HepG2 (cell line): ENCODE measurements around the gene SFI1. TPM values are rescaled to one million over a fixed set of nuclear protein-coding genes. Genes with fewer than 3 reads are reported as not detected.

Source experiments
- ASH2L ChIP-seq: fragments of 300-600, 200-600 bp; sonication (generic); IDR thresholded peaks from 2 replicates; pipeline ENCODE4 v1.7.0; 2017; ENCODE audit warnings: low read depth, mild to moderate bottlenecking, moderate library complexity, mixed read lengths, low read length; ENCODE audit not compliant: insufficient read length
- CREB1 ChIP-seq, 2 experiments: fragments of 450-650 bp in 1 of 2; IDR thresholded peaks; 2 replicates each; pipeline ENCODE4 v1.6.1; 2016 to 2017; ENCODE audit warnings: control low read depth in 1 of 2, mild to moderate bottlenecking in 1 of 2, missing compliant biosample characterization in 1 of 2, missing genetic modification characterization in 1 of 2
- ELF1 ChIP-seq: sonication (generic); formaldehyde crosslinking; IDR thresholded peaks from 2 replicates; pipeline ENCODE4 v1.4.0; 2020; ENCODE audit warnings: missing genetic modification reagents
- MATR3 ChIP-seq: sonication (generic); formaldehyde crosslinking; IDR thresholded peaks from 2 replicates; pipeline ENCODE4 v1.4.0; 2020; ENCODE audit warnings: missing genetic modification reagents
- MEIS2 ChIP-seq: sonication (generic); formaldehyde crosslinking; IDR thresholded peaks from 2 replicates; pipeline ENCODE4 v1.9.0; 2021; ENCODE audit warnings: mild to moderate bottlenecking, missing genetic modification reagents
- NCOR1 ChIP-seq: fragments of 200-600 bp; sonication (generic); IDR thresholded peaks from 2 replicates; pipeline ENCODE4 v1.7.0; 2017; ENCODE audit warnings: antibody characterized with exemption, low read length, borderline replicate concordance
- POLR2G ChIP-seq: fragments of 200-400 bp; formaldehyde crosslinking; IDR thresholded peaks from 2 replicates; pipeline ENCODE4 v1.6.1; 2018; ENCODE audit warnings: mild to moderate bottlenecking, low read depth, low read length, moderate library complexity
- RBFOX2 ChIP-seq: fragments of 200-400 bp; formaldehyde crosslinking; IDR thresholded peaks from 2 replicates; pipeline ENCODE4 v1.6.1; 2017; ENCODE audit warnings: low read depth, mild to moderate bottlenecking, low read length
- ZBTB7A ChIP-seq: sonication (generic); formaldehyde crosslinking; IDR thresholded peaks from 2 replicates; pipeline ENCODE4 v1.8.0; 2022; ENCODE audit warnings: mild to moderate bottlenecking, missing genetic modification reagents
- ZNF615 ChIP-seq: sonication (generic); formaldehyde crosslinking; IDR thresholded peaks from 2 replicates; pipeline ENCODE4 v1.5.0; 2020; ENCODE audit warnings: mild to moderate bottlenecking, missing genetic modification reagents, borderline replicate concordance
- ZNF629 ChIP-seq: sonication (generic); formaldehyde crosslinking; conservative IDR thresholded peaks from 2 replicates; pipeline ENCODE4 v1.5.0; 2020; ENCODE audit warnings: missing genetic modification reagents
- ZNF749 ChIP-seq: sonication (generic); formaldehyde crosslinking; IDR thresholded peaks from 2 replicates; pipeline ENCODE4 v1.8.0; 2022; ENCODE audit warnings: mild to moderate bottlenecking, missing genetic modification reagents, moderate library complexity, borderline replicate concordance
- polyA plus RNA-seq, 8 experiments: library from polyadenylated mRNA; depleted of rRNA in 3 of 8; stranded (reverse) in 7 of 8; unstranded in 1 of 8; fragments of >200 nt; fragmentation: Illumina TruSeq in 4 of 8; extraction: Trizol in 4 of 8; gene quantifications; 2 replicates each; pipeline versions ENCODE4 v1.2.1 to v1.2.3, GENCODE V29; 2011 to 2016; ENCODE audit warnings: low read depth in 4 of 8, missing spikeins in 1 of 8, mixed read lengths in 1 of 8; ENCODE audit not compliant: insufficient read depth in 1 of 8
- total RNA-seq, 5 experiments: library from RNA; depleted of rRNA; stranded (reverse); fragments of >200 nt; fragmentation: Illumina TruSeq; extraction: Trizol; gene quantifications; 2 replicates each; pipeline ENCODE4 v1.2.3, GENCODE V29; 2016; ENCODE audit warnings: low read depth in 1 of 5
- TF ChIP-seq, protein P1 (sequence below): sonication (generic); formaldehyde crosslinking; IDR thresholded peaks from 2 replicates; pipeline ENCODE4 v1.4.0; 2020; ENCODE audit warnings: missing genetic modification reagents
- TF ChIP-seq, protein P2 (sequence below): sonication (generic); formaldehyde crosslinking; IDR thresholded peaks from 2 replicates; pipeline ENCODE4 v1.4.0; 2020; ENCODE audit warnings: mild to moderate bottlenecking, missing genetic modification reagents
- TF ChIP-seq, protein P3 (sequence below): sonication (generic); formaldehyde crosslinking; IDR thresholded peaks from 2 replicates; pipeline ENCODE4 v1.4.0; 2020; ENCODE audit warnings: missing genetic modification reagents
- TF ChIP-seq, protein P4 (sequence below): sonication (generic); formaldehyde crosslinking; IDR thresholded peaks from 2 replicates; pipeline ENCODE4 v1.4.0; 2020; ENCODE audit warnings: missing genetic modification reagents
- TF ChIP-seq, protein P5 (sequence below): IDR thresholded peaks from 2 replicates; pipeline ENCODE4 v1.6.1; 2018; ENCODE audit warnings: missing genetic modification reagents, mild to moderate bottlenecking, missing compliant biosample characterization

SFI1 gene
- total and polyA plus RNA-seq, 2 of the 13 experiments (the other 11 are each of a cell fraction or from before 2014, with no cell fraction given) = 20.5 to 40.1 TPM

DNA sequence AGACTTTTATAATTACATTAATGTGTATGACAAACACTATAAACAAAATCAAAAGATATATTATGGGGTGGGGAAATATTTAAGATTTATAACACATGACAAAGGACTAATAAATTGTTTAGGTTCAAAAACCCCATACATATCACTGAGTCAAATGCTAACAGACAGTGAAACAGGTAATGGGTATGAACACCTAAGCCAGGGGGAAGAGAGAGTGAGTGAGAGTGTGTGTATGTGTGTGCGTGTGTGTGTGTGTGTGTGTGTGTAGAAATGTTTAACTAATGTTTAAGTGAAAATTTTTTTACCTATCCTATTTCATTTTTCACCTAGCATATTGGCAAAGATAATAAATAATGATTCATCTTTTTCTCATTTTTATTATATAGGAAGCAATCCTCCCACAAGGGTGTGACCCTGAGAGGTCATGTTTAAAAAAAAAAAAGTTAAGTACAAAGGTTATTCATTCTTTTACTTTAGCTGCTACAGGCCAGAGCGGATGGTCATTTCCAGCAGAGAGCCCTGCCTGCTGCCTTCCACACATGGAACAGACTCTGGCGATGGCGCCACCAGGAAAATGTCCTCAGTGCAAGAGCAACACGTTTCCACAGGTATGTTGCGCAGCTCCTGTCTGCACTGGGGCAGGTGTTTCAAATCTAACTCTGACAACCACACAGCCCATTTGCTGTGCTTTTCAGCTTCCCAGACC lies 92.8 kb downstream of the SFI1 start (continued):
- TF ChIP-seq, protein P1, sequence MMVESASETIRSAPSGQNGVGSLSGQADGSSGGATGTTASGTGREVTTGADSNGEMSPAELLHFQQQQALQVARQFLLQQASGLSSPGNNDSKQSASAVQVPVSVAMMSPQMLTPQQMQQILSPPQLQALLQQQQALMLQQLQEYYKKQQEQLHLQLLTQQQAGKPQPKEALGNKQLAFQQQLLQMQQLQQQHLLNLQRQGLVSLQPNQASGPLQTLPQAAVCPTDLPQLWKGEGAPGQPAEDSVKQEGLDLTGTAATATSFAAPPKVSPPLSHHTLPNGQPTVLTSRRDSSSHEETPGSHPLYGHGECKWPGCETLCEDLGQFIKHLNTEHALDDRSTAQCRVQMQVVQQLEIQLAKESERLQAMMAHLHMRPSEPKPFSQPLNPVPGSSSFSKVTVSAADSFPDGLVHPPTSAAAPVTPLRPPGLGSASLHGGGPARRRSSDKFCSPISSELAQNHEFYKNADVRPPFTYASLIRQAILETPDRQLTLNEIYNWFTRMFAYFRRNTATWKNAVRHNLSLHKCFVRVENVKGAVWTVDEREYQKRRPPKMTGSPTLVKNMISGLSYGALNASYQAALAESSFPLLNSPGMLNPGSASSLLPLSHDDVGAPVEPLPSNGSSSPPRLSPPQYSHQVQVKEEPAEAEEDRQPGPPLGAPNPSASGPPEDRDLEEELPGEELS (CRISPR knock-in tag) = 0 out of 2 replicates have a peak, but pooled peaks have one; percentile 21
- 0 out of 2 replicates have a peak, but pooled peaks have one; percentile 27 for TF ChIP-seq MEIS2 (CRISPR knock-in tag)
- peak; percentile 81 for TF ChIP-seq POLR2G
- TF ChIP-seq, protein P2, sequence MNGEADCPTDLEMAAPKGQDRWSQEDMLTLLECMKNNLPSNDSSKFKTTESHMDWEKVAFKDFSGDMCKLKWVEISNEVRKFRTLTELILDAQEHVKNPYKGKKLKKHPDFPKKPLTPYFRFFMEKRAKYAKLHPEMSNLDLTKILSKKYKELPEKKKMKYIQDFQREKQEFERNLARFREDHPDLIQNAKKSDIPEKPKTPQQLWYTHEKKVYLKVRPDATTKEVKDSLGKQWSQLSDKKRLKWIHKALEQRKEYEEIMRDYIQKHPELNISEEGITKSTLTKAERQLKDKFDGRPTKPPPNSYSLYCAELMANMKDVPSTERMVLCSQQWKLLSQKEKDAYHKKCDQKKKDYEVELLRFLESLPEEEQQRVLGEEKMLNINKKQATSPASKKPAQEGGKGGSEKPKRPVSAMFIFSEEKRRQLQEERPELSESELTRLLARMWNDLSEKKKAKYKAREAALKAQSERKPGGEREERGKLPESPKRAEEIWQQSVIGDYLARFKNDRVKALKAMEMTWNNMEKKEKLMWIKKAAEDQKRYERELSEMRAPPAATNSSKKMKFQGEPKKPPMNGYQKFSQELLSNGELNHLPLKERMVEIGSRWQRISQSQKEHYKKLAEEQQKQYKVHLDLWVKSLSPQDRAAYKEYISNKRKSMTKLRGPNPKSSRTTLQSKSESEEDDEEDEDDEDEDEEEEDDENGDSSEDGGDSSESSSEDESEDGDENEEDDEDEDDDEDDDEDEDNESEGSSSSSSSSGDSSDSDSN (CRISPR knock-in tag) = 0 out of 2 replicates have a peak, but pooled peaks have one; percentile 21
- peak; percentile 45 for TF ChIP-seq ASH2L
- no peak for TF ChIP-seq ZNF615 (CRISPR knock-in tag)
- TF ChIP-seq, protein P3, sequence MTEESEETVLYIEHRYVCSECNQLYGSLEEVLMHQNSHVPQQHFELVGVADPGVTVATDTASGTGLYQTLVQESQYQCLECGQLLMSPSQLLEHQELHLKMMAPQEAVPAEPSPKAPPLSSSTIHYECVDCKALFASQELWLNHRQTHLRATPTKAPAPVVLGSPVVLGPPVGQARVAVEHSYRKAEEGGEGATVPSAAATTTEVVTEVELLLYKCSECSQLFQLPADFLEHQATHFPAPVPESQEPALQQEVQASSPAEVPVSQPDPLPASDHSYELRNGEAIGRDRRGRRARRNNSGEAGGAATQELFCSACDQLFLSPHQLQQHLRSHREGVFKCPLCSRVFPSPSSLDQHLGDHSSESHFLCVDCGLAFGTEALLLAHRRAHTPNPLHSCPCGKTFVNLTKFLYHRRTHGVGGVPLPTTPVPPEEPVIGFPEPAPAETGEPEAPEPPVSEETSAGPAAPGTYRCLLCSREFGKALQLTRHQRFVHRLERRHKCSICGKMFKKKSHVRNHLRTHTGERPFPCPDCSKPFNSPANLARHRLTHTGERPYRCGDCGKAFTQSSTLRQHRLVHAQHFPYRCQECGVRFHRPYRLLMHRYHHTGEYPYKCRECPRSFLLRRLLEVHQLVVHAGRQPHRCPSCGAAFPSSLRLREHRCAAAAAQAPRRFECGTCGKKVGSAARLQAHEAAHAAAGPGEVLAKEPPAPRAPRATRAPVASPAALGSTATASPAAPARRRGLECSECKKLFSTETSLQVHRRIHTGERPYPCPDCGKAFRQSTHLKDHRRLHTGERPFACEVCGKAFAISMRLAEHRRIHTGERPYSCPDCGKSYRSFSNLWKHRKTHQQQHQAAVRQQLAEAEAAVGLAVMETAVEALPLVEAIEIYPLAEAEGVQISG (CRISPR knock-in tag) = 0 out of 2 replicates have a peak, but pooled peaks have one; percentile 30
- TF ChIP-seq, protein P4, sequence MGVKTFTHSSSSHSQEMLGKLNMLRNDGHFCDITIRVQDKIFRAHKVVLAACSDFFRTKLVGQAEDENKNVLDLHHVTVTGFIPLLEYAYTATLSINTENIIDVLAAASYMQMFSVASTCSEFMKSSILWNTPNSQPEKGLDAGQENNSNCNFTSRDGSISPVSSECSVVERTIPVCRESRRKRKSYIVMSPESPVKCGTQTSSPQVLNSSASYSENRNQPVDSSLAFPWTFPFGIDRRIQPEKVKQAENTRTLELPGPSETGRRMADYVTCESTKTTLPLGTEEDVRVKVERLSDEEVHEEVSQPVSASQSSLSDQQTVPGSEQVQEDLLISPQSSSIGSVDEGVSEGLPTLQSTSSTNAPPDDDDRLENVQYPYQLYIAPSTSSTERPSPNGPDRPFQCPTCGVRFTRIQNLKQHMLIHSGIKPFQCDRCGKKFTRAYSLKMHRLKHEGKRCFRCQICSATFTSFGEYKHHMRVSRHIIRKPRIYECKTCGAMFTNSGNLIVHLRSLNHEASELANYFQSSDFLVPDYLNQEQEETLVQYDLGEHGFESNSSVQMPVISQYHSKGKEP (CRISPR knock-in tag) = no peak
- TF ChIP-seq NCOR1 = peak; percentile 77; the same call in 1 of the 2 replicates
- TF ChIP-seq RBFOX2 = 0 out of 2 replicates have a peak, but pooled peaks have one; percentile 29
- TF ChIP-seq ZNF749 = no peak
- TF ChIP-seq ZNF629 (CRISPR knock-in tag) = 0 out of 2 replicates have a peak, but pooled peaks have one; percentile 13
- no peak for TF ChIP-seq MATR3 (CRISPR knock-in tag)
- TF ChIP-seq, protein P5, sequence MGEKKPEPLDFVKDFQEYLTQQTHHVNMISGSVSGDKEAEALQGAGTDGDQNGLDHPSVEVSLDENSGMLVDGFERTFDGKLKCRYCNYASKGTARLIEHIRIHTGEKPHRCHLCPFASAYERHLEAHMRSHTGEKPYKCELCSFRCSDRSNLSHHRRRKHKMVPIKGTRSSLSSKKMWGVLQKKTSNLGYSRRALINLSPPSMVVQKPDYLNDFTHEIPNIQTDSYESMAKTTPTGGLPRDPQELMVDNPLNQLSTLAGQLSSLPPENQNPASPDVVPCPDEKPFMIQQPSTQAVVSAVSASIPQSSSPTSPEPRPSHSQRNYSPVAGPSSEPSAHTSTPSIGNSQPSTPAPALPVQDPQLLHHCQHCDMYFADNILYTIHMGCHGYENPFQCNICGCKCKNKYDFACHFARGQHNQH (CRISPR knock-in tag) = peak; percentile 67; the same call in 1 of the 2 replicates
- TF ChIP-seq ZBTB7A = 0 out of 2 replicates have a peak, but pooled peaks have one; percentile 27
- peak; percentile 57; the same call in 1 of the 2 replicates for TF ChIP-seq ELF1 (CRISPR knock-in tag)
- no peak for TF ChIP-seq CREB1 (IDR thresholded peaks at IDR 0.05)
- TF ChIP-seq CREB1 (CRISPR knock-in tag; IDR thresholded peaks at IDR 0.05) = peak; percentile 43; the same call in 1 of the 2 replicates
